Stimulated activated naive CD8-positive, alpha-beta T cell treated with anti-CD3 and anti-CD28 coated beads, Interleukin-15, amount 100 ng/mL, for 72 hours (primary cell): ENCODE measurements around the gene FCGR3B.
"Not testable (repeated sequence)": the region's sequence is repeated elsewhere in the genome, so short reads cannot be mapped to it uniquely, and the experiment has no call there.

Experiments
- ATAC-seq: fragments of 150-1000 bp; cut with Tn5 transposase; 2 replicates; pipeline ENCODE4 v1.10.0; 2021; ENCODE audit warnings: mild to moderate bottlenecking, moderate library complexity
- DNase-seq, 2 donors: peaks; one replicate each; pipeline ENCODE4 v3.0.0; 2021 to 2022
- H3K27ac Mint-ChIP-seq, 2 donors: one replicate each; pipeline ENCODE4 v1.8.0; 2022; ENCODE audit warnings: mild to moderate bottlenecking in 2 of 2, mixed read lengths in 2 of 2, moderate library complexity in 2 of 2
- H3K27me3 Mint-ChIP-seq: one replicate; pipeline ENCODE4 v1.8.0; 2022; ENCODE audit warnings: mixed read lengths
- H3K4me1 Mint-ChIP-seq: one replicate; pipeline ENCODE4 v1.8.0; 2022; ENCODE audit warnings: mild to moderate bottlenecking, mixed read lengths
- H3K4me3 Mint-ChIP-seq, 2 donors: one replicate each; pipeline ENCODE4 v1.8.0; 2022; ENCODE audit warnings: mild to moderate bottlenecking in 2 of 2, mixed read lengths in 2 of 2, moderate library complexity in 1 of 2
- H3K9me3 Mint-ChIP-seq, 2 donors: one replicate each; pipeline ENCODE4 v1.8.0; 2022; ENCODE audit warnings: mixed read lengths in 2 of 2

Gene FCGR3B

DNA sequence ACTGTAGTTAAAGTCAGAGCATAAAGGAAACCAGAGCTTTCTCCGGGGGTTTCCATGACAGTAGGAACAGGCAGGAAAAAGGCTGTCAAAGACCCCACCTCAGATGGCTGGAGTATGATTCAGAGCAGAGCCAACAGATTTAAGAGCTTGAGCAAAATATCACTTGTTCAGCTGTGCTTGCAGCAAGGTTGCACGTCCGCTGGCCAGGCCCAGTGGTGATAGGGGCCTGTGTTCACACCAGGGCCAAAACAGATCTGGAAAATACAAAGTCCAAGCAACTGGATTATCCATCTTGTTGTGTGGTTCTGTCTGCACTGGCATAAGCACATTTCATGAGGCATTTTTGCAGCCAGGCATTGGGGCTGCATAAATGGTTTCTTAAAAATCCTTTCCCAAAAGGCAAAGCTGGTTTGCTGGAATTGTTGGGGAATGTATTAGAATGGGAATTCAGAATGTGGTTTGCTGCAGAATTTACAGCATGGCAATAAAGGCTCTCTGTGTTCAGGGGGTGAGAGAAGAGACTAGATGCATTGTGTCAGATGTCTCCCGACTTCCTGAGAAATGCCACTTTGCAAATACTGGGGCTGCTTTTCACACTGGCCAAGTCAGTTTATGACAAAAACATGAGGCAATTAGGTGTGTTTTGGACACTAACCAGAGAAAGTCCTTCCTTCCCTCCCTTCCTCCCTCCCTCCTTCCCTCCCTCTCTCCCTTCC lies 36.5 kb downstream of the FCGR3B start:
- not testable (repeated sequence) for H3K27me3 Mint-ChIP-seq, H3K4me1 Mint-ChIP-seq, ATAC-seq, H3K9me3 Mint-ChIP-seq, H3K4me3 Mint-ChIP-seq, DNase-seq
- H3K27ac Mint-ChIP-seq = peak overlapping the region in 1 of 2 donors; percentile 46

GRCh38 chr1:161593092-161593755 lies 37.8 kb downstream of the FCGR3B start:
- H3K9me3 Mint-ChIP-seq, H3K27me3 Mint-ChIP-seq, H3K4me3 Mint-ChIP-seq, DNase-seq, H3K4me1 Mint-ChIP-seq, H3K27ac Mint-ChIP-seq: not testable (repeated sequence)
- peak; percentile 18 for ATAC-seq

GRCh38 chr1:161592586-161592985 lies 38.4 kb downstream of the FCGR3B start:
- ATAC-seq = peak; percentile 29
- not testable (repeated sequence) for H3K4me1 Mint-ChIP-seq, H3K9me3 Mint-ChIP-seq, DNase-seq, H3K27me3 Mint-ChIP-seq, H3K4me3 Mint-ChIP-seq, H3K27ac Mint-ChIP-seq

GRCh38 chr1:161589920-161590319 lies 41.1 kb downstream of the FCGR3B start:
- DNase-seq, H3K4me1 Mint-ChIP-seq, H3K27me3 Mint-ChIP-seq, H3K9me3 Mint-ChIP-seq, H3K27ac Mint-ChIP-seq, H3K4me3 Mint-ChIP-seq: not testable (repeated sequence)
- ATAC-seq = peak; percentile 72

GRCh38 chr1:161589365-161589764 lies 41.6 kb downstream of the FCGR3B start:
- not testable (repeated sequence) for DNase-seq, H3K27ac Mint-ChIP-seq, H3K27me3 Mint-ChIP-seq, ATAC-seq, H3K9me3 Mint-ChIP-seq, H3K4me1 Mint-ChIP-seq, H3K4me3 Mint-ChIP-seq

- not testable (repeated sequence) for H3K4me3 Mint-ChIP-seq, H3K4me1 Mint-ChIP-seq, ATAC-seq, H3K27ac Mint-ChIP-seq, DNase-seq, H3K27me3 Mint-ChIP-seq, H3K9me3 Mint-ChIP-seq
Measured at GRCh38 chr1:161588596-161588995, 42.4 kb downstream of the FCGR3B start.

DNA sequence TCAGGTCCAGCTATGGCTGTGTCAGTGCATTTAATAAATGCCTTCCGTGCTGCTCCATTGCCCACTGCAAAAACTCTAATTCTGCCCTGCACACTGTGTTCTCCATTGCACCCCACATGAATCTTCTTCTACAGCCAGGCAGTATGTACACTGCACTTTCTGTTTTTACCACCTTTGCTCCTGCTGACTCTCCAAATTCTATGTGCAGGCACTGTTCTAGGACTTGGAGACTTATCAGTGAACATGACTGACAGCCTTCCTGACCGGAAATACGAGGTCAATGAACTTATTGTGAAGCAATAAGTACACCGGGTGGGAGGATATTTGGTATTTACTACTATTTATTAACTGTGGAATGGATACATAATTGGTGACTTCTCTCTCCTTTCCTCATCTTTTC lies 48.1 kb downstream of the FCGR3B start:
- H3K9me3 Mint-ChIP-seq, DNase-seq, H3K27ac Mint-ChIP-seq, H3K27me3 Mint-ChIP-seq, ATAC-seq, H3K4me3 Mint-ChIP-seq, H3K4me1 Mint-ChIP-seq: not testable (repeated sequence)

- not testable (repeated sequence) for H3K4me3 Mint-ChIP-seq, H3K4me1 Mint-ChIP-seq, DNase-seq, ATAC-seq, H3K27ac Mint-ChIP-seq, H3K9me3 Mint-ChIP-seq, H3K27me3 Mint-ChIP-seq
Measured at GRCh38 chr1:161580879-161581537, 50.0 kb downstream of the FCGR3B start.

DNA sequence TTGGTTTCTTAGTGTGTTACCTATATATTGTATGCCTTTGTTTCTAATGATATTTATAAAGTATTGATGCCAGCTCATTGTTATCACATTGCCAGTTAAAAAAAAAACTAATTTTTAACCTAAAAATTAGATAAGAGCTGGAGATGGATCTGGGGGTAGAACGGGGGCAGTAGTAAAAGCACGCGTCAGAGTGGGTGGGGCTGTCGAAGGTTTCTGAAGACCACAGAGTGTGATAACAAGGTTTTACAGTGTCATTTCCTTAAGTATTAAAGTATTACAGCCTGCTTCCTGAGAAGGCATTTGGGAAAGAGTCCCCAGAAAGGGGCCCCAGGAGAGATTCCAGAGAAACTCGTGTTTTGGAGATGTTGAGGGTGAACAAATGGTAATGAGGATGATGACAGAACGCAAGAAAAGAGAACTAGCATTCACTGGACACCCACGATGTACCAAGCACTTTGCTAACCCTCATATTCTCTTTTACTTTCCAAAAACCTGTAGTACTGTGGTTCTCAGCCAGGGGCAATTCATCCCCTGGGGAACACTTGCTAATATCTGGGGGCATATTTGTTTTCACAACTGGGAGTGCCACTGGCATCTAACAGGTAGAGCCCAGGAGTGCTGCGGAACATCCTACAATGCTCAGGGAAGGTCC lies 51.0 kb downstream of the FCGR3B start:
- H3K4me1 Mint-ChIP-seq, H3K9me3 Mint-ChIP-seq, H3K27me3 Mint-ChIP-seq, DNase-seq, H3K27ac Mint-ChIP-seq, H3K4me3 Mint-ChIP-seq: not testable (repeated sequence)
- peak; percentile 55 for ATAC-seq

GRCh38 chr1:161576676-161577075 lies 54.3 kb downstream of the FCGR3B start:
- not testable (repeated sequence) for DNase-seq, H3K4me1 Mint-ChIP-seq, ATAC-seq, H3K9me3 Mint-ChIP-seq, H3K4me3 Mint-ChIP-seq, H3K27ac Mint-ChIP-seq
- H3K27me3 Mint-ChIP-seq = peaks cover 16% of the 10 kb centered on the region
